IMR-90 (cell line): ENCODE measurements around the gene METTL23. TPM values are rescaled to one million over a fixed set of nuclear protein-coding genes. Genes with fewer than 3 reads are reported as not detected.

Experiments used
- ATAC-seq: fragments of 200-7000 bp; cut with Tn5 transposase; 2 replicates; pipeline ENCODE4 v1.9.1; 2020; ENCODE audit warnings: low read depth, mild to moderate bottlenecking, moderate library complexity
- BruUV-seq: library from RNA; stranded (reverse); fragments of 400-500 nt; replicated peaks from 2 replicates; lab custom pipeline; 2021; lab: Mats Ljungman, UMichigan
- CTCF ChIA-PET: fragments of 300-600 bp; formaldehyde crosslinking; extraction: SDS; loops from one replicate; lab custom pipeline; 2021; ENCODE audit warnings: antibody characterized with exemption; lab: Yijun Ruan, JAX
- POLR2A ChIA-PET: fragments of 300-600 bp; sonication (Branson Sonifier 250); formaldehyde crosslinking; loops from one replicate; lab custom pipeline; 2022; ENCODE audit warnings: antibody characterized with exemption; ENCODE audit not compliant: unreplicated experiment; lab: Charles Lee
- DNase-seq: peaks from one replicate; pipeline ENCODE4 v3.0.0; 2013
- H2AFZ ChIP-seq: replicated peaks from 2 replicates; pipeline ENCODE3; 2013; ENCODE audit warnings: low read length, mild to moderate bottlenecking; ENCODE audit not compliant: poor library complexity
- H2AK5ac ChIP-seq: 2 replicates; pipeline ENCODE4 v1.6.1; 2013; ENCODE audit warnings: low read depth, low read length, inconsistent platforms
- H2AK9ac ChIP-seq: replicated peaks from 2 replicates; pipeline ENCODE3; 2013; ENCODE audit warnings: mild to moderate bottlenecking, low read depth, low read length, moderate library complexity; ENCODE audit not compliant: poor library complexity
- H2BK120ac ChIP-seq: 2 replicates; pipeline ENCODE4 v1.6.1; 2013; ENCODE audit warnings: low read depth, low read length, inconsistent platforms
- H2BK15ac ChIP-seq: 3 replicates; pipeline ENCODE4 v1.6.1; 2013; ENCODE audit warnings: low read depth, low read length, inconsistent platforms
- H2BK20ac ChIP-seq: 2 replicates; pipeline ENCODE4 v1.6.1; 2013; ENCODE audit warnings: low read depth, mild to moderate bottlenecking, inconsistent platforms, low read length, moderate library complexity
- H2BK5ac ChIP-seq: 2 replicates; pipeline ENCODE4 v1.6.1; 2013; ENCODE audit warnings: mild to moderate bottlenecking, low read depth, low read length, inconsistent platforms; ENCODE audit not compliant: poor library complexity, severe bottlenecking
- H3K14ac ChIP-seq: replicated peaks from 2 replicates; pipeline ENCODE4 v1.6.1; 2013; ENCODE audit warnings: low read depth, low read length, inconsistent platforms
- H3K18ac ChIP-seq: 2 replicates; pipeline ENCODE4 v1.6.1; 2013; ENCODE audit warnings: low read depth, low read length, control low read depth
- H3K23ac ChIP-seq: 2 replicates; pipeline ENCODE4 v1.6.1; 2013; ENCODE audit warnings: low read depth, low read length, inconsistent platforms
- H3K27ac ChIP-seq: 2 replicates; pipeline ENCODE4 v1.5.1; 2013; ENCODE audit warnings: mild to moderate bottlenecking, control low read depth, low read length; ENCODE audit not compliant: insufficient read depth
- H3K27me3 ChIP-seq: 2 replicates; pipeline ENCODE4 v1.6.1; 2013; ENCODE audit warnings: low read length; ENCODE audit not compliant: control insufficient read depth, insufficient read depth
- H3K36me3 ChIP-seq: 2 replicates; pipeline ENCODE4 v1.6.1; 2013; ENCODE audit warnings: low read length, mixed read lengths; ENCODE audit not compliant: control insufficient read depth, insufficient read depth
- H3K4ac ChIP-seq: 2 replicates; pipeline ENCODE4 v1.6.1; 2013; ENCODE audit warnings: low read depth, low read length, inconsistent platforms
- H3K4me1 ChIP-seq: 2 replicates; pipeline ENCODE4 v1.6.1; 2013; ENCODE audit warnings: low read length, mixed read lengths; ENCODE audit not compliant: control insufficient read depth, insufficient read depth
- H3K4me2 ChIP-seq: 2 replicates; pipeline ENCODE4 v1.6.1; 2013; ENCODE audit warnings: low read depth, mild to moderate bottlenecking, control low read depth, low read length, moderate library complexity
- H3K4me3 ChIP-seq: 2 replicates; pipeline ENCODE4 v1.5.1; 2013; ENCODE audit warnings: low read depth, mild to moderate bottlenecking, control low read depth, low read length, moderate library complexity; ENCODE audit not compliant: insufficient read depth
- H3K56ac ChIP-seq: 2 replicates; pipeline ENCODE4 v1.6.1; 2013; ENCODE audit warnings: low read length, inconsistent platforms; ENCODE audit not compliant: insufficient read depth; ENCODE audit errors: extremely low read depth
- H3K79me1 ChIP-seq, 2 experiments: 2 replicates each; pipeline ENCODE4 v1.6.1; 2013; ENCODE audit warnings: low read length in 2 of 2, inconsistent platforms in 1 of 2, low read depth in 1 of 2
- H3K9ac ChIP-seq: 2 replicates; pipeline ENCODE4 v1.6.1; 2013; ENCODE audit warnings: low read depth, low read length, control low read depth
- H3K9me1 ChIP-seq: 2 replicates; pipeline ENCODE4 v1.6.1; 2013; ENCODE audit warnings: low read length, inconsistent platforms; ENCODE audit not compliant: insufficient read depth
- H3K9me3 ChIP-seq: 2 replicates; pipeline ENCODE4 v1.6.1; 2013; ENCODE audit warnings: low read length; ENCODE audit not compliant: control insufficient read depth, insufficient read depth
- H4K20me1 ChIP-seq: 2 replicates; pipeline ENCODE4 v1.6.1; 2013; ENCODE audit warnings: low read length, inconsistent platforms; ENCODE audit not compliant: insufficient read depth
- H4K5ac ChIP-seq: 2 replicates; pipeline ENCODE4 v1.6.1; 2013; ENCODE audit warnings: mild to moderate bottlenecking, low read depth, low read length, control low read depth
- H4K8ac ChIP-seq, 2 experiments: 2 replicates each; pipeline ENCODE4 v1.6.1; 2013; ENCODE audit warnings: low read depth in 2 of 2, low read length in 2 of 2, control low read depth in 1 of 2, inconsistent platforms in 1 of 2
- H4K91ac ChIP-seq: 2 replicates; pipeline ENCODE4 v1.6.1; 2013; ENCODE audit warnings: low read depth, low read length, inconsistent platforms; ENCODE audit not compliant: insufficient read depth
- BHLHE40 ChIP-seq: fragments of 150-350 bp; IDR thresholded peaks from 2 replicates; pipeline ENCODE4 v1.6.1; 2016; ENCODE audit warnings: mild to moderate bottlenecking, low read depth, low read length
- CEBPB ChIP-seq: IDR thresholded peaks from 2 replicates; pipeline ENCODE4 v1.6.1; 2012; ENCODE audit warnings: low read depth, low read length, improper control_type of control experiment
- CHD1 ChIP-seq: IDR thresholded peaks from 2 replicates; pipeline ENCODE4 v1.6.1; 2012; ENCODE audit warnings: low read depth, low read length, improper control_type of control experiment
- CTCF ChIP-seq: conservative IDR thresholded peaks from 2 replicates; pipeline ENCODE4 v1.5.1; 2012; ENCODE audit warnings: mild to moderate bottlenecking, low read depth, low read length, improper control_type of control experiment
- ELK1 ChIP-seq: fragments of 150-350 bp; IDR thresholded peaks from 2 replicates; pipeline ENCODE4 v1.6.1; 2016; ENCODE audit warnings: low read depth, mild to moderate bottlenecking, low read length, moderate library complexity, borderline replicate concordance
- FOS ChIP-seq: fragments of 150-350 bp; IDR thresholded peaks from 2 replicates; pipeline ENCODE4 v1.6.1; 2016; ENCODE audit warnings: low read depth, low read length
- MAFK ChIP-seq: IDR thresholded peaks from 2 replicates; pipeline ENCODE4 v1.6.1; 2012; ENCODE audit warnings: low read depth, low read length, improper control_type of control experiment
- MAZ ChIP-seq: IDR thresholded peaks from 2 replicates; pipeline ENCODE4 v1.6.1; 2012; ENCODE audit warnings: low read depth, mild to moderate bottlenecking, low read length, improper control_type of control experiment, moderate library complexity, borderline replicate concordance
- MXI1 ChIP-seq: IDR thresholded peaks from 2 replicates; pipeline ENCODE4 v1.6.1; 2012; ENCODE audit warnings: low read depth, mild to moderate bottlenecking, low read length, moderate library complexity, borderline replicate concordance
- NFE2L2 ChIP-seq: fragments of 150-350 bp; IDR thresholded peaks from 2 replicates; pipeline ENCODE4 v1.6.1; 2016; ENCODE audit warnings: low read depth, mild to moderate bottlenecking, low read length
- POLR2A ChIP-seq: IDR thresholded peaks from 2 replicates; pipeline ENCODE4 v1.6.1; 2012; ENCODE audit warnings: mild to moderate bottlenecking, low read depth, low read length
- RAD21 ChIP-seq: IDR thresholded peaks from 2 replicates; pipeline ENCODE4 v1.6.1; 2012; ENCODE audit warnings: low read length, improper control_type of control experiment
- RFX5 ChIP-seq: IDR thresholded peaks from 2 replicates; pipeline ENCODE4 v1.8.0; 2012; ENCODE audit warnings: low read depth, mild to moderate bottlenecking, low read length, moderate library complexity
- SMC3 ChIP-seq: fragments of 150-350 bp; IDR thresholded peaks from 2 replicates; pipeline ENCODE4 v1.6.1; 2016; ENCODE audit warnings: low read depth, mild to moderate bottlenecking, antibody characterized with exemption, low read length, moderate library complexity
- USF2 ChIP-seq: fragments of 150-350 bp; IDR thresholded peaks from 2 replicates; pipeline ENCODE4 v1.6.1; 2017; ENCODE audit warnings: mild to moderate bottlenecking, antibody characterized with exemption, low read length, low read depth
- WGBS, 2 experiments: methylation state at CpG; one replicate each; pipeline versions ENCODE4 v1.1.5 to v1.1.7; 2013; ENCODE audit warnings: missing lambda C conversion rate in 2 of 2; ENCODE audit not compliant: insufficient read length in 1 of 2; ENCODE audit errors: extremely low coverage in 2 of 2; 5-methylcytosine and 5-hydroxymethylcytosine counted together
- dilution Hi-C: fragments of 300-500 bp; cut with HindIII; formaldehyde crosslinking; loops from one replicate; pipeline ENCODE4 v1.14.3; 2018; ENCODE audit warnings: low sequenced_read_pairs; ENCODE audit not compliant: unreplicated experiment
- in situ Hi-C: fragments of 300-500 bp; cut with MboI; formaldehyde crosslinking; loops from 3 replicates; pipeline ENCODE4 v1.14.3; 2019; ENCODE audit warnings: low sequenced_read_pairs, inconsistent platforms, mixed read lengths
- intact Hi-C: fragments of 100-400 bp; cut with micrococcal nuclease; formaldehyde crosslinking; loops from 2 replicates; pipeline ENCODE4 v1.10.0; 2022
- polyA plus RNA-seq, 3 experiments: library from polyadenylated mRNA; depleted of rRNA; stranded (reverse); fragments of >200 nt; gene quantifications; 2 replicates each; pipeline ENCODE4 v1.2.3, GENCODE V29; 2012; ENCODE audit warnings: low replicate concordance in 1 of 3
- total RNA-seq: library from RNA; depleted of rRNA; stranded (reverse); fragments of >200 nt; gene quantifications from 2 replicates; pipeline ENCODE4 v1.2.3, GENCODE V29; 2012

Gene METTL23
- total and polyA plus RNA-seq, 2 of the 4 experiments (the other 2 are of a cell fraction), result 18.8 to 32.1 TPM

DNA sequence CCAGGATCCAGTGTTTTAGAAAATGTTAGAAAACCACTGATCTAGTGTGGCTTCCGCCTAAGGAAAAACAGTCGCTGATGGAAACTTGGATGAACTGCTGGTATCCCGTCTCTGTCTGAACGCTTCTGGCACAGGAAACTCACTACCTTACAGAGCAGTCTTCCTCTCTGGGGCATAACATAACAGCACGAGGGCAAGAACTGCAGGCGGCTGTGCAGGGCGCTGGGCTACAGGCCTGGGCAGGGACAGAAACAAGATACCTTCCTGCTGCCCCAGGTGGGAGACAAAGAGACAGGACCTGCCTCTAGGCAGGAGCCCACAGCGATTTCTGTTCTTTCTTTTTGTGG, 26.4 kb upstream of the METTL23 start:
- no peak overlapping the region; the same call in 1 of the 2 replicates for H3K56ac ChIP-seq
- H3K79me1 ChIP-seq, result peaks cover 16 to 93% of the 10 kb centered on the region in 2 experiments; a peak in 3 of 4 replicates
- in situ Hi-C loops, result no loop called here
- peak overlapping the region; percentile 79 for H2BK5ac ChIP-seq
- peak overlapping the region; percentile 67 for H3K18ac ChIP-seq
- peak overlapping the region; percentile 60 for H4K5ac ChIP-seq
- dilution Hi-C loops, result no loop called here
- H2BK20ac ChIP-seq, result peak overlapping the region; percentile 73; the same call in 1 of the 2 replicates
- H2AK5ac ChIP-seq, result peak overlapping the region; percentile 95
- peak overlapping the region; percentile 28 for H3K23ac ChIP-seq
- H3K9me1 ChIP-seq, result peaks cover 54% of the 10 kb centered on the region
- no peaks in the 10 kb centered on the region for H3K27me3 ChIP-seq
- DNase-seq, result no peak
- H2AFZ ChIP-seq, result peak overlapping the region; percentile 82
- H3K36me3 ChIP-seq, result peaks cover 10% of the 10 kb centered on the region; the same call in 1 of the 2 replicates
- POLR2A ChIA-PET, result no interaction called here
- TF ChIP-seq RFX5 (no peak), MAFK (no peak), BHLHE40 (no peak), CHD1 (no peak), MAZ (no peak), POLR2A (no peak), CTCF (no peak), MXI1 (no peak), RAD21 (no peak), NFE2L2 (no peak), CEBPB (no peak), ELK1 (no peak), SMC3 (no peak), USF2 (no peak), FOS (no peak)
- no peak overlapping the region for H3K4me3 ChIP-seq
- H3K14ac ChIP-seq, result peak overlapping the region; percentile 37; the same call in 1 of the 2 replicates
- H3K9me3 ChIP-seq, result no peaks in the 10 kb centered on the region
- H4K20me1 ChIP-seq, result peaks cover 90% of the 10 kb centered on the region
- H2BK120ac ChIP-seq, result peak overlapping the region; percentile 67
- peak overlapping the region; percentile 85 for H3K27ac ChIP-seq
- H3K4ac ChIP-seq, result peak overlapping the region; percentile 88
- peak overlapping the region in 1 of 2 experiments; percentile 68; a peak in 2 of 4 replicates for H4K8ac ChIP-seq
- no TSS peak for BruUV-seq
- H2BK15ac ChIP-seq, result peak overlapping the region; percentile 16; the same call in 1 of the 3 replicates
- peaks cover 50% of the 10 kb centered on the region for H3K4me1 ChIP-seq
- no peak for ATAC-seq
- intact Hi-C loops, result no loop called here
- H2AK9ac ChIP-seq, result peak overlapping the region; percentile 93
- H3K4me2 ChIP-seq, result peak overlapping the region; percentile 61
- 63% methylated on average over 4 of the region's 8 CpGs; no CpG with 5 or more reads in 1 of the 2 experiments for WGBS, 2 experiments
- CTCF ChIA-PET, result no interaction called here
- peak overlapping the region; percentile 48 for H3K9ac ChIP-seq
- H4K91ac ChIP-seq, result peak overlapping the region; percentile 49; the same call in 1 of the 2 replicates
